Heart right ventricle (tissue), 16 donors: Measurements from ENCODE around the gene PDE4A. TPM values are rescaled to one million over a fixed set of nuclear protein-coding genes. Genes with fewer than 3 reads are reported as not detected.

Experiments used
- ATAC-seq, 8 donors: fragments of 200-7000 bp; cut with Tn5 transposase; one replicate each; pipeline ENCODE4 v1.9.1; 2020; ENCODE audit warnings: mild to moderate bottlenecking in 8 of 8, moderate library complexity in 8 of 8, moderate number of reproducible peaks in 1 of 8
- DNase-seq, 2 donors: peaks; one replicate each; pipeline ENCODE4 v3.0.0-alpha.2; 2020
- H3K27ac ChIP-seq, 10 donors: fragments of 200-600 bp; sonication (generic) in 2 of 10; one replicate each; pipeline versions ENCODE4 v1.5.0 to v1.8.0; 2020 to 2022; ENCODE audit warnings: mild to moderate bottlenecking in 3 of 10
- H3K27me3 ChIP-seq, 7 donors: fragments of 200-600 bp; one replicate each; pipeline ENCODE4 v1.8.0; 2021 to 2022; ENCODE audit warnings: mild to moderate bottlenecking in 2 of 7
- H3K36me3 ChIP-seq, 9 donors: fragments of 200-600 bp; sonication (generic) in 1 of 9; one replicate each; pipeline versions ENCODE4 v1.5.0 to v1.8.0; 2020 to 2022; ENCODE audit warnings: mild to moderate bottlenecking in 2 of 9
- H3K4me1 ChIP-seq, 9 donors: fragments of 200-600 bp; sonication (generic) in 1 of 9; one replicate each; pipeline versions ENCODE4 v1.5.0 to v1.8.0; 2020 to 2022; ENCODE audit warnings: mild to moderate bottlenecking in 4 of 9
- H3K4me3 ChIP-seq, 10 donors: fragments of 200-600 bp; sonication (generic) in 2 of 10; one replicate each; pipeline versions ENCODE4 v1.5.0 to v1.8.0; 2020 to 2022; ENCODE audit warnings: mild to moderate bottlenecking in 7 of 10, moderate library complexity in 2 of 10
- H3K9me3 ChIP-seq, 11 donors: fragments of 200-600 bp in 10 of 11; sonication (generic) in 2 of 11; one replicate each; pipeline versions ENCODE4 v1.5.0 to v1.8.0; 2013 to 2022; ENCODE audit warnings: mild to moderate bottlenecking in 2 of 11, control low read depth in 1 of 11, moderate library complexity in 1 of 11
- WGBS, 2 donors: extraction: QIAGEN DNeasy Blood & Tissue Kit; methylation state at CpG; one replicate each; pipeline ENCODE4 v1.1.7; 2013; ENCODE audit warnings: inconsistent platforms in 1 of 2; 5-methylcytosine and 5-hydroxymethylcytosine counted together
- intact Hi-C, 10 donors: fragments of 100-400 bp; cut with DNase I; formaldehyde crosslinking; loops; one replicate each; pipeline versions ENCODE4 v1.11.1 to v1.14.2; 2022
- polyA plus RNA-seq, 2 donors: library from polyadenylated mRNA; stranded (reverse); fragments of 200-250 nt; gene quantifications; one replicate each; pipeline ENCODE4 v1.2.3, GENCODE V29; 2013
- total RNA-seq, 10 donors: library from RNA; stranded (reverse); fragmentation: NEBNext Ultra II Directional in 3 of 10; extraction: Animal tissue kit (Norgen Biotek cat#: 25700) in 3 of 10; gene quantifications; one replicate each; pipeline versions ENCODE4 v1.2.1 to v1.2.4, GENCODE V29; 2021 to 2023
- TF ChIP-seq, protein P1 (sequence below), 9 donors: fragments of 200-600 bp; sonication (generic) in 2 of 9; IDR thresholded peaks; one replicate each; pipeline versions ENCODE4 v1.5.0 to v1.8.0; 2021 to 2022; ENCODE audit warnings: antibody characterized with exemption in 9 of 9, mild to moderate bottlenecking in 5 of 9, moderate library complexity in 1 of 9
- donor health status: Arrhythmogenic right ventricular cardiomyopathy.
- donor health status: ischemic (EF 13 %, LVEDD 7.1; RV severe dilation, severe dysfunction).
- donor health status: healthy with polysubstance abuse.
- donor health status: DM: no; HTN: yes; CAD: no.
- donor health status: DM: no; HTN: no; CAD: no.
- donor health status: ischemic (EF 25% LVEDD 6.9; RV normal size, moderate dysfunction).
- donor health status: ischemic (EF 25% LVEDD 5.7; RV mildly dilated, moderate dysfunction).
- donor health status: healthy.
- donor health status: DM: yes; HTN: yes; CAD: no.
- donor health status: Ischemic cardiomyopathy.
- donor health status: ischemic (EF 35%, LVEDD 5.7; RV mildly dilated, moderate dysfunction).
- donor health status: nonischemic (EF 11% LVEDD 7.7; RV severe dilation, severe dysfunction).
- donor health status: DM: yes; HTN: yes; CAD: no.
- donor health status: PGD.
- donor health status: ischemic (EF 29% LVEDD 5.4; RV normal size, mild dysfunction).
- donor health status: nonischemic (EF 23%, LVEDD 6.1; RV moderate dilation, normal function).

Gene PDE4A
- total and polyA plus RNA-seq, 12 donors = 3.5 to 50.7 (median 17.0) TPM

DNA sequence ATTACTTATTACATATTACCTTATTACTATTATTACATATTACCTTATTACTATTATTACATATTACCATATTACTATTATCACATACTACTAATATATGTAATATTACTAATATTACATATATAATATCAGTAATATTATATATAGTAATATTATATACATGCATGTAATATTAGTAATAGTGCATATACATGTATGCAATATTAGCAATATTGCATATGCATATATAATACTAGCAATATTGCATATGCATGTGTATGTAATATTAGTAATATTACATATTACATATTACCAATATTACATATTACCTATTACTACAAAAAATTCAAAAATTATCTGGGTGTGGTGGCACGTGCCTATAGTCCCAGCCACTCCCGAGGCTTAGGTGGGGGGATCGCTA, 22.4 kb downstream of the PDE4A start:
- H3K4me3 ChIP-seq = no peak overlapping the region
- no peaks in the 10 kb centered on the region for H3K9me3 ChIP-seq
- H3K4me1 ChIP-seq = no peaks in the 10 kb centered on the region
- DNase-seq (no peak), ATAC-seq (no peak)
- 90 to 95% methylated on average over 3 of the region's 3 CpGs for WGBS, 2 donors
- intact Hi-C loops = no loop called here
- H3K27ac ChIP-seq = no peak overlapping the region
- peaks cover 0 to 30% (median 4%) of the 10 kb centered on the region in 9 donors for H3K36me3 ChIP-seq
- H3K27me3 ChIP-seq = no peaks in the 10 kb centered on the region
- TF ChIP-seq, protein P1, sequence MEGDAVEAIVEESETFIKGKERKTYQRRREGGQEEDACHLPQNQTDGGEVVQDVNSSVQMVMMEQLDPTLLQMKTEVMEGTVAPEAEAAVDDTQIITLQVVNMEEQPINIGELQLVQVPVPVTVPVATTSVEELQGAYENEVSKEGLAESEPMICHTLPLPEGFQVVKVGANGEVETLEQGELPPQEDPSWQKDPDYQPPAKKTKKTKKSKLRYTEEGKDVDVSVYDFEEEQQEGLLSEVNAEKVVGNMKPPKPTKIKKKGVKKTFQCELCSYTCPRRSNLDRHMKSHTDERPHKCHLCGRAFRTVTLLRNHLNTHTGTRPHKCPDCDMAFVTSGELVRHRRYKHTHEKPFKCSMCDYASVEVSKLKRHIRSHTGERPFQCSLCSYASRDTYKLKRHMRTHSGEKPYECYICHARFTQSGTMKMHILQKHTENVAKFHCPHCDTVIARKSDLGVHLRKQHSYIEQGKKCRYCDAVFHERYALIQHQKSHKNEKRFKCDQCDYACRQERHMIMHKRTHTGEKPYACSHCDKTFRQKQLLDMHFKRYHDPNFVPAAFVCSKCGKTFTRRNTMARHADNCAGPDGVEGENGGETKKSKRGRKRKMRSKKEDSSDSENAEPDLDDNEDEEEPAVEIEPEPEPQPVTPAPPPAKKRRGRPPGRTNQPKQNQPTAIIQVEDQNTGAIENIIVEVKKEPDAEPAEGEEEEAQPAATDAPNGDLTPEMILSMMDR (IDR thresholded peaks at IDR 0.05) = no peak

DNA sequence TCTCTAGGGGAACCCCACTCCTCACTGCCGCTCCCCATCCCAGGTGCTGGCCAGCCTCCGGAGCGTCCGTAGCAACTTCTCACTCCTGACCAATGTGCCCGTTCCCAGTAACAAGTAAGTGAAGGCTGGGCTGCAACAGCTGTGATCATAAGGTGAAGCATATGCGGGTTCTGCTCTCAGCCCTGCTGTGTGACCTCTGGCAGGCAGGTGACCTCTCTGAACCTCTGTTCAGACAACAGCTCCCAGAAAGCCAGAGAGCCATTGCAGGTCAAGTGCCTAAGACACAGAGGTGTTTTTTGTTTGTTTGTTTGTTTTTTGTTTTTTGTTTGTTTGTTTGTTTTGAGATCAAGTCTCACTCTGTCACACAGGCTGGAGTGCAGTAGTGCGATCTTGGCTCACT, 28.7 kb downstream of the PDE4A start:
- ATAC-seq (no peak), DNase-seq (no peak)
- Histone ChIP-seq H3K27me3 (no peaks in the 10 kb centered on the region), H3K4me3 (no peak overlapping the region), H3K9me3 (no peaks in the 10 kb centered on the region), H3K27ac (no peak overlapping the region), H3K4me1 (no peaks in the 10 kb centered on the region), H3K36me3 (peaks cover 0 to 52% (median 8%) of the 10 kb centered on the region in 9 donors)
- intact Hi-C loops = no loop called here
- WGBS, 2 donors = 94 to 96% methylated on average over 7 of the region's 7 CpGs
- TF ChIP-seq, protein P1 (IDR thresholded peaks at IDR 0.05) = no peak

DNA sequence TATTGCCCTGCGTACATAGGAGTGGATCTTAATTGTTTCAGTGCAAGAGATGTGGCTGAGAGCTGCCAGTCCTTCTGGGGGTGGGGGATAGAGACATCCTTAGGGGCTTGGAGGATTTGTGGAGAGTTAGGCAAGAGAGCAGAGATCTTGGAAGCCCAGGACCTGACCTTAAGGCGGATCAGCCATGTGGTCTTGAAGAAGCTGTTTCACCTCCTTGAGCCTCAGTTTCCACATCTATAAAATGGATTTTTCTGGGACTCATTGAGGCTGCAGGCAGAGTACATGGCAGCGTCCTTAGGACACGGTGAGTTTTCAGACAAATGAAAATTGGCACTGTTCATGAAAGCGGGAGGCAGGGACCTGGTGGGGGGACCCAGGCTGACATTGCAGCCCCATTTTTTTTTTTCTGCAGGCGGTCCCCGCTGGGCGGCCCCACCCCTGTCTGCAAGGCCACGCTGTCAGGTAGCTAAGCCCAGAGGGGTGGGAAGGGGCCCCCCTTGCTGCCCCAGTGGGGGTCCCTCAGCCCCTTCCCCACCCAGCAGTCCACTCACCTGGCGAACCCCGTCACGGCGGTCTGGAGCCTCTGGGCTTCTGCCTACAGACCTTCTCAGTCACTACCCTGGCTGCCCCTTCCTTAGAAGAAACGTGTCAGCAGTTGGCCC, 30.0 kb downstream of the PDE4A start:
- Histone ChIP-seq H3K4me1 (no peaks in the 10 kb centered on the region), H3K27ac (no peak overlapping the region), H3K36me3 (peaks cover 0 to 63% (median 8%) of the 10 kb centered on the region in 9 donors), H3K9me3 (no peaks in the 10 kb centered on the region), H3K4me3 (no peak overlapping the region), H3K27me3 (no peaks in the 10 kb centered on the region)
- 89 to 91% methylated on average over 14 of the region's 14 CpGs for WGBS, 2 donors
- DNase-seq = no peak
- TF ChIP-seq, protein P1 (IDR thresholded peaks at IDR 0.05) = no peak
- intact Hi-C loops = no loop called here
- no peak for ATAC-seq

DNA sequence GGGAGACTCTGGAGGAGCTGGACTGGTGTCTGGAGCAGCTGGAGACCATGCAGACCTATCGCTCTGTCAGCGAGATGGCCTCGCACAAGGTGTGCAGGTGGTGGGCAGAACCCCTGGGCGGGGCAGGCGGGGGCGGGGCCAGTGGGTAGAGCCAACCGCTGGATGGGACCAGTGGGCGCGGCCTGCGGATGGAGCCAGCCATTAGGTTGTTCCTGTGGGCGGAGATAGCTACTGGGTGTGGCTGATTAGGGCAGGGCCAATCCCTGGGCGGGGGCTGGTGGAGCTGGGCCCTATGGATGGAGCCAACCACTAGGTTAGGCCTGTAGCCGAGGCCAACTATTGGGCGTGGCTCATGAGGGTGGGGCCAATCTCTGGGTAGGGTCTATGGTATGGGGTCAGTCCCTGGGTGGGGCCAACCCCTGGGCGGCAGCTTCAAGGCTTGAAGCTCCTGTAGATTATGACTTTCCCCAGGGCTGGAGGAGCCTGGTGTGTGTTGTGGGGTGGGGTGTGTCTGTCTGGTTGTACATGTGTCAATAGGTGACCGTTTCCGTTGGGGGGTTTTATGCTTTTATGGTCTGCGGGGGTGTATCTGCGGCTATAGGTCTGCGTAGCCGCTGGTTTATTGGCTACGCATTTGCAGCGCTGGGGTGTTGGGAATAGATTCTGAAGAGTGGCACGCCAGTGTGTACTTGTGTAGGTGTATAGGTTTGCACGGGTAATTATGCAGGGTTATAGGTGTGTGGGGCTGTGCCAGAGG, 30.7 kb downstream of the PDE4A start:
- H3K27ac ChIP-seq = no peak overlapping the region
- ATAC-seq (peak in 1 of 8 donors; percentile 11), DNase-seq (no peak)
- H3K27me3 ChIP-seq = no peaks in the 10 kb centered on the region
- intact Hi-C loops = no loop called here
- H3K4me1 ChIP-seq = no peaks in the 10 kb centered on the region
- TF ChIP-seq, protein P1 (IDR thresholded peaks at IDR 0.05) = no peak
- peaks cover 0 to 64% (median 8%) of the 10 kb centered on the region in 9 donors for H3K36me3 ChIP-seq
- WGBS, 2 donors = 75 to 84% methylated on average over 25 of the region's 25 CpGs
- no peak overlapping the region for H3K4me3 ChIP-seq
- no peaks in the 10 kb centered on the region for H3K9me3 ChIP-seq
